CD4-positive, CD25-positive, alpha-beta regulatory T cell (primary cell): Measurements from ENCODE around the gene MRPL52. TPM values are rescaled to one million over a fixed set of nuclear protein-coding genes. Genes with fewer than 3 reads are reported as not detected.
"Not testable (repeated sequence)": the region's sequence is repeated elsewhere in the genome, so short reads cannot be mapped to it uniquely, and the experiment has no call there.

Source experiments
- ATAC-seq, 2 donors: fragments of 150-1000 bp; cut with Tn5 transposase; one replicate each; pipeline ENCODE4 v1.10.0; 2021; ENCODE audit warnings: low read depth in 2 of 2, moderate number of reproducible peaks in 2 of 2, moderate library complexity in 1 of 2
- DNase-seq, 3 donors: peaks; one replicate each; pipeline versions ENCODE4 v3.0.0 to v3.0.0-alpha.2; 2012 to 2022; ENCODE audit warnings: mixed read lengths in 1 of 3
- H3K27ac ChIP-seq: one replicate; pipeline ENCODE4 v1.7.0; 2013; ENCODE audit warnings: mild to moderate bottlenecking, low read length; ENCODE audit not compliant: insufficient read depth, poor library complexity, severe bottlenecking
- H3K27me3 ChIP-seq: one replicate; pipeline ENCODE4 v1.7.0; 2013; ENCODE audit warnings: low read length; ENCODE audit not compliant: control insufficient read depth, insufficient read depth
- H3K36me3 ChIP-seq: one replicate; pipeline ENCODE4 v1.7.0; 2013; ENCODE audit warnings: mild to moderate bottlenecking, low read length, moderate library complexity; ENCODE audit not compliant: control insufficient read depth, insufficient read depth
- H3K4me1 ChIP-seq: 2 replicates; pipeline ENCODE4 v1.7.0; 2013; ENCODE audit warnings: mild to moderate bottlenecking, low read length; ENCODE audit not compliant: insufficient read depth, control insufficient read depth, poor library complexity, severe bottlenecking
- H3K4me3 ChIP-seq: one replicate; pipeline ENCODE4 v1.7.0; 2013; ENCODE audit warnings: low read depth, mild to moderate bottlenecking, low read length, moderate library complexity
- H3K9me3 ChIP-seq, 2 experiments: 1 replicate in 1 of 2; 2 replicates in 1 of 2; pipeline ENCODE4 v1.7.0; 2013; ENCODE audit warnings: low read length in 2 of 2, mild to moderate bottlenecking in 1 of 2, moderate library complexity in 1 of 2; ENCODE audit not compliant: control insufficient read depth in 2 of 2
- H3K27ac Mint-ChIP-seq, 3 donors: one replicate each; pipeline ENCODE4 v1.8.0; 2020 to 2022; ENCODE audit warnings: mild to moderate bottlenecking in 3 of 3, mixed read lengths in 3 of 3, moderate library complexity in 2 of 3
- H3K27me3 Mint-ChIP-seq: one replicate; pipeline ENCODE4 v1.8.0; 2022; ENCODE audit warnings: mild to moderate bottlenecking, mixed read lengths
- H3K36me3 Mint-ChIP-seq: one replicate; pipeline ENCODE4 v1.8.0; 2020; ENCODE audit warnings: mixed read lengths
- H3K4me1 Mint-ChIP-seq, 4 donors: one replicate each; pipeline ENCODE4 v1.8.0; 2020 to 2022; ENCODE audit warnings: mixed read lengths in 4 of 4, mild to moderate bottlenecking in 1 of 4
- H3K4me3 Mint-ChIP-seq, 4 donors: one replicate each; pipeline ENCODE4 v1.8.0; 2020 to 2022; ENCODE audit warnings: mild to moderate bottlenecking in 4 of 4, mixed read lengths in 4 of 4, moderate library complexity in 3 of 4
- H3K9me3 Mint-ChIP-seq, 7 donors: one replicate each; pipeline ENCODE4 v1.8.0; 2020 to 2022; ENCODE audit warnings: mixed read lengths in 7 of 7, mild to moderate bottlenecking in 3 of 7, moderate library complexity in 2 of 7
- polyA plus RNA-seq, 4 donors: library from polyadenylated mRNA; unstranded; fragments of 300-500 nt; fragmentation: Illumina TruSeq; gene quantifications; one replicate each; pipeline ENCODE4 v1.2.3, GENCODE V29; 2021
- total RNA-seq: library from RNA; stranded (reverse); gene quantifications from one replicate; pipeline ENCODE4 v1.2.3, GENCODE V29; 2022

Gene MRPL52
- total and polyA plus RNA-seq, 5 donors from 2014 or later = 35.7 to 148 (median 136) TPM

DNA sequence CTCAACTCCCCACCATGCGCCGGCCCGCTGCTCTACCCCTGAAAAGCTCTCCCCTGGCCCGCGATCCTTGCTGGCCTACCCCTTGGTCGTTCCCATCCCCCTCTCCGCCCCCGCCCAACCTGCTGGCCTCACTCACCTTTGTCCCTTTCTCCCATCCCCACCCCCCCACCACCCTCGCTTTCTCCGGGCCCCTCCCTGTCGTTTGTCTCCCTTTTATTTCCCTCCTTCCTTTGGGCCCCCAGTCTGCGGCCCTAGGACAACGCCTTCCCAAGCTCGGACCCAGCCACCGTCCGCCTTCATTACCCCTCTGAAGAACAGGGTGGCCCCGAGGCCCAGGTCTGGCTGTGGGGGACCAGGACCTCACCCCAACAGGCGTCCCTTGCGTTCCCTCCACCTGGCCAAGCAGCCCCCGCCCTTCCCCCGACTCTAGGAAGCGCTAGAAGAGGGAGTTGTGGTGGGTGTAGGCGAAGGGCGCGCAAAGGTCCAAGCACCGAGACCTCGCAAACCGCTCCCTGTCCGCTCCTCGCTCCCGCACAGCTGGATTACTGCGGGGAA, 7.6 kb upstream of the MRPL52 start:
- Histone ChIP-seq H3K27me3 (peaks cover 6% of the 10 kb centered on the region), H3K36me3 (no peaks in the 10 kb centered on the region), H3K4me3 (no peak overlapping the region), H3K27ac (no peak overlapping the region), H3K9me3 (no peaks in the 10 kb centered on the region), H3K4me1 (peaks cover 10% of the 10 kb centered on the region)
- DNase-seq (no peak), ATAC-seq (no peak)
- H3K27me3 Mint-ChIP-seq = peaks cover 36% of the 10 kb centered on the region
- peaks cover 0 to 3% (median 0%) of the 10 kb centered on the region in 7 donors for H3K9me3 Mint-ChIP-seq
- no peak overlapping the region for H3K27ac Mint-ChIP-seq
- H3K4me3 Mint-ChIP-seq = peak overlapping the region in 1 of 4 donors; percentile 46
- peaks cover 10 to 34% (median 23%) of the 10 kb centered on the region in 4 donors for H3K4me1 Mint-ChIP-seq
- no peaks in the 10 kb centered on the region for H3K36me3 Mint-ChIP-seq

DNA sequence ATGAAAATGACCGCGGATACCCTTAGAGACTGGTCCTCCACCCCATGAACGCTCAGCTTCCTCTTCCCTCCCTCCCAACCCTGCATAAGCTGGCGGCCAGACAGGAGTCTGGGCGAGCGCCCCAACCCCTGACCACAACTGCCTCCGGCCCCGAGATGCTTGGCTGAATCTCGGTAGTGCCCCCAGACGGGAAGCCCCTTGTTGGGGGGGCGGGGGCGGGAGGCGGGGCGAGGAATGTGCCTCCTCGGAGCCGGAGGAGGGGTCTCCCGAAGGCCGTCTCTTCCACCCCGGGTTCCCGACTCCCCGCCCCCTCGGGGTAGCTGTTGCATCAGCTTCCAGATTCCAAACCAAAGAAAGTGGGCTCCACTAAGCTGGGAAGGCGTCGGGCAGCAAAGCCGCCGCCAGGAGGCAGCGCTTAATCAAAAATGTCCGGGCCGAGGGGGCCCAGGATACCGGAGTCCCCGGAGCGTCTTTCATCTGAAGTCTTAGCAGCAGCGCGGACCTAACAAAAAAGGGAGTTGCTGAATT, 7.1 kb upstream of the MRPL52 start:
- H3K9me3 ChIP-seq = no peaks in the 10 kb centered on the region
- peak overlapping the region; percentile 68 for H3K4me3 ChIP-seq
- Mint-ChIP-seq H3K27ac (peak overlapping the region in 1 of 3 donors; percentile 78), H3K9me3 (peaks cover 0 to 2% (median 0%) of the 10 kb centered on the region in 7 donors), H3K4me1 (peaks cover 10 to 34% (median 22%) of the 10 kb centered on the region in 4 donors), H3K36me3 (no peaks in the 10 kb centered on the region), H3K4me3 (peak overlapping the region; percentile 36 to 88 (median 72)), H3K27me3 (peaks cover 34% of the 10 kb centered on the region)
- ATAC-seq (peak; percentile 85 to 87), DNase-seq (peak; percentile 60 to 78 (median 63))
- peaks cover 10% of the 10 kb centered on the region for H3K4me1 ChIP-seq
- H3K36me3 ChIP-seq = no peaks in the 10 kb centered on the region
- no peak overlapping the region for H3K27ac ChIP-seq
- H3K27me3 ChIP-seq = peaks cover 6% of the 10 kb centered on the region

GRCh38 chr14:22824711-22825359, 4.9 kb upstream of the MRPL52 start:
- Mint-ChIP-seq H3K4me3 (peak overlapping the region in 2 of 4 donors; percentile 41 to 93), H3K4me1 (peaks cover 10 to 38% (median 24%) of the 10 kb centered on the region in 4 donors), H3K36me3 (no peaks in the 10 kb centered on the region), H3K27ac (peak overlapping the region in 1 of 3 donors; percentile 76), H3K9me3 (peaks cover 0 to 2% (median 0%) of the 10 kb centered on the region in 7 donors), H3K27me3 (peaks cover 29% of the 10 kb centered on the region)
- ATAC-seq (no peak), DNase-seq (peak in 1 of 3 donors; percentile 36)
- Histone ChIP-seq H3K4me3 (no peak overlapping the region), H3K4me1 (peaks cover 15% of the 10 kb centered on the region), H3K27ac (no peak overlapping the region), H3K36me3 (no peaks in the 10 kb centered on the region), H3K27me3 (peaks cover 6% of the 10 kb centered on the region), H3K9me3 (no peaks in the 10 kb centered on the region)

- H3K36me3 Mint-ChIP-seq = not testable (repeated sequence)
Observed at GRCh38 chr14:22829076-22829660, 519 bp upstream of the MRPL52 start.

DNA sequence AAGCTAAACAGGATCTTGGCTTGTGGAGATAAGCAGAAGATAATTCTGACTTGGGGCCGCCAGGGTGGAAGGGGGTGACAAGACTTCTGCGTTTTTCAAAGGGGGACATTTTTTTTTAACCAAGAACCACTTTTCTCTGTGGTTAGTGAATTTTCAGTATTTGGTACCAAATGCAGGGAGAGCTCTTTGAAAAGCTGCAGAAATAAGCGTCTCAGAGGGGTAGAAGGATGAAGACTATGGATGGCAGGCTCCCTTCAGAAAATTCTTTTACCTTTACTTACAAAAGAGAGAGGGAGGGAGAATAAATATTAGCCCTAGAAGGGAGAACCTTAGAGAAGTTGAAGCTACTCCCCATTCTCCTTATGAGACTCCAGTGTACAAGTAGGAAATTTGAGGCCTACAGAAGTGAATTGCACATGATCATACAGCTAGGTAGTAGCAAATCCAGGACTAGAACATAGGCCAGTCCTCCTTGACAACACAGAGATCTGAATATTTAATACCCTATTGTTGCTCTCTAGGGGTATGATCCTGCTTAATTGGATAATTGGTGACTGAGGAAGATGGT, 840 bp downstream of the MRPL52 start:
- Mint-ChIP-seq H3K27me3 (peaks cover 10% of the 10 kb centered on the region), H3K4me1 (peaks cover 16 to 40% (median 25%) of the 10 kb centered on the region in 4 donors), H3K9me3 (no peaks in the 10 kb centered on the region), H3K27ac (peak overlapping the region; percentile 98 to 99 (median 98)), H3K36me3 (peaks cover 16% of the 10 kb centered on the region), H3K4me3 (peak overlapping the region; percentile 74 to 95 (median 93))
- Histone ChIP-seq H3K27ac (peak overlapping the region; percentile 83), H3K4me1 (peaks cover 22% of the 10 kb centered on the region), H3K27me3 (no peaks in the 10 kb centered on the region), H3K36me3 (peaks cover 13% of the 10 kb centered on the region), H3K9me3 (no peaks in the 10 kb centered on the region), H3K4me3 (peak overlapping the region; percentile 90)
- DNase-seq (no peak), ATAC-seq (no peak)

More at GRCh38 chr14:22829076-22829660, 519 bp upstream of the MRPL52 start:
- H3K27me3 Mint-ChIP-seq = peaks cover 10% of the 10 kb centered on the region
- peak overlapping the region; percentile 98 to 99 (median 98) for H3K27ac Mint-ChIP-seq
- H3K4me3 Mint-ChIP-seq = peak overlapping the region; percentile 74 to 95 (median 93)
- Histone ChIP-seq H3K36me3 (peaks cover 10% of the 10 kb centered on the region), H3K4me1 (peaks cover 22% of the 10 kb centered on the region), H3K27ac (peak overlapping the region; percentile 83), H3K4me3 (peak overlapping the region; percentile 90)
- ATAC-seq, H3K27me3 ChIP-seq, H3K9me3 ChIP-seq, H3K9me3 Mint-ChIP-seq, DNase-seq: not testable (repeated sequence)
- H3K4me1 Mint-ChIP-seq = peaks cover 16 to 45% (median 30%) of the 10 kb centered on the region in 4 donors

GRCh38 chr14:22835505-22835904, 5.8 kb downstream of the MRPL52 start:
- no peaks in the 10 kb centered on the region for H3K27me3 ChIP-seq
- no peak overlapping the region for H3K4me3 ChIP-seq
- Mint-ChIP-seq H3K27me3 (peaks cover 20% of the 10 kb centered on the region), H3K27ac (peak overlapping the region in 1 of 3 donors; percentile 14), H3K4me1 (peaks cover 10 to 40% (median 12%) of the 10 kb centered on the region in 4 donors), H3K9me3 (no peaks in the 10 kb centered on the region), H3K36me3 (peaks cover 21% of the 10 kb centered on the region), H3K4me3 (peak overlapping the region in 3 of 4 donors; percentile 3 to 66 (median 17))
- no peak overlapping the region for H3K27ac ChIP-seq
- H3K36me3 ChIP-seq = peaks cover 13% of the 10 kb centered on the region
- peaks cover 23% of the 10 kb centered on the region for H3K4me1 ChIP-seq
- no peak for ATAC-seq
- no peaks in the 10 kb centered on the region for H3K9me3 ChIP-seq
- DNase-seq = no peak

- ATAC-seq (no peak), DNase-seq (no peak)
- Mint-ChIP-seq H3K27me3 (peaks cover 23% of the 10 kb centered on the region), H3K36me3 (peaks cover 21% of the 10 kb centered on the region), H3K27ac (peak within 1 kb of the TSS; percentile 84 to 97 (median 90)), H3K4me3 (peak within 1 kb of the TSS; percentile 61 to 89 (median 74)), H3K9me3 (no peaks in the 10 kb centered on the region), H3K4me1 (peaks cover 2 to 31% (median 7%) of the 10 kb centered on the region in 4 donors)
- peaks cover 13% of the 10 kb centered on the region for H3K4me1 ChIP-seq
- no peaks in the 10 kb centered on the region for H3K27me3 ChIP-seq
- no peak within 1 kb of the TSS for H3K4me3 ChIP-seq
- peaks cover 13% of the 10 kb centered on the region for H3K36me3 ChIP-seq
- H3K27ac ChIP-seq = no peak within 1 kb of the TSS
- no peaks in the 10 kb centered on the region for H3K9me3 ChIP-seq
Observed at GRCh38 chr14:22836301-22837113, 6.8 kb downstream of the MRPL52 start, which contains the start of gene MMP14. Gene MMP14, plus strand, starts transcription at chr14:22836585. Its CDS starts 233 bp downstream, at chr14:22836818.
